ENCODE measurements around the gene PPM1N.
"Not testable (repeated sequence)": the region's sequence is repeated elsewhere in the genome, so short reads cannot be mapped to it uniquely, and the experiment has no call there.

Gene PPM1N

GRCh38 chr19:45505151-45505995 is 7.1 kb downstream of the PPM1N start:
- H3K9me3 Mint-ChIP-seq, result peaks cover 2% of the 10 kb centered on the region
- H3K27me3 Mint-ChIP-seq, result no peaks in the 10 kb centered on the region
- ATAC-seq (ENCODE audit: low read depth), result no peak
- DNase-seq (ENCODE audit: low spot score in 2 of 2), result no peak
- peaks cover 30% of the 10 kb centered on the region for H3K4me1 Mint-ChIP-seq
- H3K4me3 Mint-ChIP-seq, result peak overlapping the region; percentile 68
- peaks cover 5% of the 10 kb centered on the region for H3K36me3 Mint-ChIP-seq
- H3K27ac Mint-ChIP-seq, result peak overlapping the region; percentile 94

GRCh38 chr19:45505996-45506245 is 7.7 kb downstream of the PPM1N start:
- DNase-seq (ENCODE audit: low spot score in 2 of 2) (no peak), ATAC-seq (ENCODE audit: low read depth) (no peak)
- Mint-ChIP-seq H3K4me3 (peak overlapping the region; percentile 80), H3K27me3 (no peaks in the 10 kb centered on the region), H3K36me3 (peaks cover 6% of the 10 kb centered on the region), H3K4me1 (peaks cover 35% of the 10 kb centered on the region), H3K9me3 (peaks cover 2% of the 10 kb centered on the region), H3K27ac (peak overlapping the region; percentile 94)

GRCh38 chr19:45506246-45506988 is 8.2 kb downstream of the PPM1N start:
- H3K27me3 Mint-ChIP-seq, result no peaks in the 10 kb centered on the region
- DNase-seq (ENCODE audit: low spot score in 2 of 2) (peak; percentile 98 to 99), ATAC-seq (ENCODE audit: low read depth) (peak; percentile 76)
- peak overlapping the region; percentile 99 for H3K4me3 Mint-ChIP-seq
- peaks cover 2% of the 10 kb centered on the region for H3K36me3 Mint-ChIP-seq
- H3K27ac Mint-ChIP-seq, result peak overlapping the region; percentile 94
- peaks cover 36% of the 10 kb centered on the region for H3K4me1 Mint-ChIP-seq
- no peaks in the 10 kb centered on the region for H3K9me3 Mint-ChIP-seq

- Mint-ChIP-seq H3K4me1 (peaks cover 35% of the 10 kb centered on the region), H3K4me3 (peak within 1 kb of the TSS; percentile 99), H3K9me3 (no peaks in the 10 kb centered on the region), H3K27me3 (no peaks in the 10 kb centered on the region), H3K36me3 (peaks cover 2% of the 10 kb centered on the region), H3K27ac (peak within 1 kb of the TSS; percentile 94)
- DNase-seq (ENCODE audit: low spot score in 2 of 2) (peak; percentile 85 to 90), ATAC-seq (ENCODE audit: low read depth) (peak; percentile 71)
These were observed 9.0 kb downstream of the PPM1N start, which contains the start of gene VASP for GRCh38 chr19:45506989-45507871. Gene VASP (plus strand): TSS chr19:45507479. CDS start chr19:45507772, 293 bp downstream.

- Mint-ChIP-seq H3K4me1 (peaks cover 35% of the 10 kb centered on the region), H3K9me3 (no peaks in the 10 kb centered on the region), H3K27ac (peak overlapping the region; percentile 87), H3K27me3 (no peaks in the 10 kb centered on the region), H3K4me3 (peak overlapping the region; percentile 99), H3K36me3 (peaks cover 2% of the 10 kb centered on the region)
- ATAC-seq (ENCODE audit: low read depth), result no peak
- no peak for DNase-seq (ENCODE audit: low spot score in 2 of 2)
These were observed 9.7 kb downstream of the PPM1N start for GRCh38 chr19:45507872-45508416.

GRCh38 chr19:45508417-45508860 is 10.2 kb downstream of the PPM1N start:
- peak overlapping the region; percentile 99 for H3K4me3 Mint-ChIP-seq
- no peaks in the 10 kb centered on the region for H3K27me3 Mint-ChIP-seq
- peak overlapping the region; percentile 87 for H3K27ac Mint-ChIP-seq
- DNase-seq (ENCODE audit: low spot score in 2 of 2), result no peak
- no peak for ATAC-seq (ENCODE audit: low read depth)
- H3K4me1 Mint-ChIP-seq, result peaks cover 36% of the 10 kb centered on the region
- H3K9me3 Mint-ChIP-seq, result no peaks in the 10 kb centered on the region
- peaks cover 2% of the 10 kb centered on the region for H3K36me3 Mint-ChIP-seq

GRCh38 chr19:45508861-45509691 is 10.8 kb downstream of the PPM1N start:
- H3K9me3 Mint-ChIP-seq, result no peaks in the 10 kb centered on the region
- ATAC-seq (ENCODE audit: low read depth) (no peak), DNase-seq (ENCODE audit: low spot score in 2 of 2) (no peak)
- H3K27ac Mint-ChIP-seq, result peak overlapping the region; percentile 87
- peak overlapping the region; percentile 99 for H3K4me3 Mint-ChIP-seq
- H3K27me3 Mint-ChIP-seq, result no peaks in the 10 kb centered on the region
- H3K4me1 Mint-ChIP-seq, result peaks cover 40% of the 10 kb centered on the region
- H3K36me3 Mint-ChIP-seq, result peaks cover 2% of the 10 kb centered on the region

- H3K9me3 Mint-ChIP-seq, result no peaks in the 10 kb centered on the region
- peaks cover 41% of the 10 kb centered on the region for H3K4me1 Mint-ChIP-seq
- H3K36me3 Mint-ChIP-seq, result peaks cover 2% of the 10 kb centered on the region
- ATAC-seq (ENCODE audit: low read depth) (no peak), DNase-seq (ENCODE audit: low spot score in 2 of 2) (no peak)
- no peaks in the 10 kb centered on the region for H3K27me3 Mint-ChIP-seq
- peak overlapping the region; percentile 99 for H3K4me3 Mint-ChIP-seq
- H3K27ac Mint-ChIP-seq, result peak overlapping the region; percentile 87
These were observed 11.4 kb downstream of the PPM1N start for GRCh38 chr19:45509692-45510015.

GRCh38 chr19:45510352-45510751 is 12.1 kb downstream of the PPM1N start:
- H3K4me1 Mint-ChIP-seq, result peaks cover 45% of the 10 kb centered on the region
- not testable (repeated sequence) for ATAC-seq (ENCODE audit: low read depth); H3K9me3 Mint-ChIP-seq; DNase-seq (ENCODE audit: low spot score in 2 of 2); H3K36me3 Mint-ChIP-seq; H3K27me3 Mint-ChIP-seq
- peak overlapping the region; percentile 87 for H3K27ac Mint-ChIP-seq
- H3K4me3 Mint-ChIP-seq, result peak overlapping the region; percentile 99

GRCh38 chr19:45511074-45511473 is 12.8 kb downstream of the PPM1N start:
- Mint-ChIP-seq H3K4me1 (peaks cover 49% of the 10 kb centered on the region), H3K36me3 (peaks cover 4% of the 10 kb centered on the region), H3K9me3 (no peaks in the 10 kb centered on the region), H3K27ac (peak overlapping the region; percentile 87), H3K4me3 (peak overlapping the region; percentile 99), H3K27me3 (no peaks in the 10 kb centered on the region)
- no peak for DNase-seq (ENCODE audit: low spot score in 2 of 2)
- no peak for ATAC-seq (ENCODE audit: low read depth)

GRCh38 chr19:45512881-45513483 is 14.7 kb downstream of the PPM1N start:
- Mint-ChIP-seq H3K36me3 (peaks cover 12% of the 10 kb centered on the region), H3K9me3 (no peaks in the 10 kb centered on the region), H3K27me3 (no peaks in the 10 kb centered on the region), H3K4me1 (peaks cover 59% of the 10 kb centered on the region), H3K27ac (peak overlapping the region; percentile 85), H3K4me3 (peak overlapping the region; percentile 66)
- DNase-seq (ENCODE audit: low spot score in 2 of 2), result no peak
- ATAC-seq (ENCODE audit: low read depth), result no peak

GRCh38 chr19:45514376-45515051 is 16.3 kb downstream of the PPM1N start:
- DNase-seq (ENCODE audit: low spot score in 2 of 2), result no peak
- H3K36me3 Mint-ChIP-seq, result peaks cover 19% of the 10 kb centered on the region

More at GRCh38 chr19:45514376-45515051, 16.3 kb downstream of the PPM1N start:
- no peak for ATAC-seq (ENCODE audit: low read depth)
- Mint-ChIP-seq H3K4me3 (peak overlapping the region; percentile 75), H3K27me3 (no peaks in the 10 kb centered on the region), H3K4me1 (peaks cover 55% of the 10 kb centered on the region), H3K27ac (peak overlapping the region; percentile 85), H3K9me3 (no peaks in the 10 kb centered on the region)

All from memory B cell (primary cell).